Peyer's patch (tissue), 4 donors: ENCODE data around the gene GPR25.

Experiments
- POLR2A ChIP-seq, 2 donors: fragments of 450-650 bp; IDR thresholded peaks; one replicate each; pipeline ENCODE4 v1.5.1; 2017; ENCODE audit warnings: antibody characterized with exemption in 2 of 2, mild to moderate bottlenecking in 2 of 2, moderate library complexity in 2 of 2
- TF ChIP-seq, protein P1 (sequence below), 6 experiments: fragments of 450-650 bp in 4 of 6; fragments of 200-600 bp in 2 of 6; sonication (generic) in 1 of 6; IDR thresholded peaks; one replicate each; pipeline ENCODE4 v1.5.1; 2017 to 2019; ENCODE audit warnings: antibody characterized with exemption in 6 of 6, mild to moderate bottlenecking in 3 of 6, moderate library complexity in 1 of 6

DNA sequence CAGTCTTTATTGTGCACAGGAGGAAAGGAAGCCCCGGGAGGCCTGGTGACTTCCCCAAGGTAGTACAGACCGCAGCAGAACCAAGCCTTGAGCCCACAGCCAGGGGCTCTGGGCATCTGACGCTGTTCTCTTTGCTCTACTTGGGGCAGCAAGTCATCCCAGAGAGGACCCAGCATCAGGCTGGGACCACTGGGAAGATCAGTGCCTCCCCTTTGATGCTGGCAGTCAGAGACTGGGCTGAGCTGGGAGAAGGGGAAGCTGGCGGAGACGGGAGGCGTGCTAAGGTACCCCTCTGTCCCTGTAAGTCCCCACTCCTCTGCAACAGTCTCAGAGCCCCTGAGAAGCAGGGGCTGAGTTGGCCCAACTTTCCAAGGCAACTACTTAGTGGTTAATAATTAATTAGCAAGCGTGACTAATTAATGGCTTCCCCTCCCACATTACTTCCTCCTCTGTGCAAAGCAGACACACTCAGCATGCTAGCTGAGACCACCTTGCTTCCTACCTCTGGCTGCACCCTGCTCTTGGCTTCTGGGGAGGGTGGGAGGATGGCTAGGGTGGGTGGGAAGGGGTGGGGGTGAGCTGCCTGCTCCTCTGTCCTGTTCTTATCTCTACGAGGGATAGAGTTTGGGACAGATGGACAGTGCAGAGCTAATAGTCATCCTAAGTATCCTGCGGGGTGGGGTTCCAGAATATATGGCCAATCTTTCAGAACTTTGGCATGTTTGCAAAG, 23.2 kb downstream of the GPR25 start:
- TF ChIP-seq, protein P1, sequence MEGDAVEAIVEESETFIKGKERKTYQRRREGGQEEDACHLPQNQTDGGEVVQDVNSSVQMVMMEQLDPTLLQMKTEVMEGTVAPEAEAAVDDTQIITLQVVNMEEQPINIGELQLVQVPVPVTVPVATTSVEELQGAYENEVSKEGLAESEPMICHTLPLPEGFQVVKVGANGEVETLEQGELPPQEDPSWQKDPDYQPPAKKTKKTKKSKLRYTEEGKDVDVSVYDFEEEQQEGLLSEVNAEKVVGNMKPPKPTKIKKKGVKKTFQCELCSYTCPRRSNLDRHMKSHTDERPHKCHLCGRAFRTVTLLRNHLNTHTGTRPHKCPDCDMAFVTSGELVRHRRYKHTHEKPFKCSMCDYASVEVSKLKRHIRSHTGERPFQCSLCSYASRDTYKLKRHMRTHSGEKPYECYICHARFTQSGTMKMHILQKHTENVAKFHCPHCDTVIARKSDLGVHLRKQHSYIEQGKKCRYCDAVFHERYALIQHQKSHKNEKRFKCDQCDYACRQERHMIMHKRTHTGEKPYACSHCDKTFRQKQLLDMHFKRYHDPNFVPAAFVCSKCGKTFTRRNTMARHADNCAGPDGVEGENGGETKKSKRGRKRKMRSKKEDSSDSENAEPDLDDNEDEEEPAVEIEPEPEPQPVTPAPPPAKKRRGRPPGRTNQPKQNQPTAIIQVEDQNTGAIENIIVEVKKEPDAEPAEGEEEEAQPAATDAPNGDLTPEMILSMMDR (IDR thresholded peaks at IDR 0.05): no peak
- TF ChIP-seq POLR2A (IDR thresholded peaks at IDR 0.05): peak; percentile 46 to 72
